Gastroesophageal sphincter (tissue), 3 donors: ENCODE results near the gene FZR1.

Experiments
- EP300 ChIP-seq: sonication (generic); formaldehyde crosslinking; IDR thresholded peaks from one replicate; pipeline ENCODE4 v1.6.1; 2017; ENCODE audit warnings: antibody characterized with exemption, mild to moderate bottlenecking
- TF ChIP-seq, protein P1 (sequence below), 4 experiments: fragments of 200-600 bp in 2 of 4; fragments of 450-650 bp in 2 of 4; sonication (generic) in 1 of 4; IDR thresholded peaks; one replicate each; pipeline ENCODE4 v1.5.1; 2017 to 2019; ENCODE audit warnings: antibody characterized with exemption in 4 of 4, mild to moderate bottlenecking in 2 of 4, moderate library complexity in 2 of 4

GRCh38 chr19:3572132-3572854 is 66.2 kb downstream of the FZR1 start:
- TF ChIP-seq EP300 = no peak
- TF ChIP-seq, protein P1, sequence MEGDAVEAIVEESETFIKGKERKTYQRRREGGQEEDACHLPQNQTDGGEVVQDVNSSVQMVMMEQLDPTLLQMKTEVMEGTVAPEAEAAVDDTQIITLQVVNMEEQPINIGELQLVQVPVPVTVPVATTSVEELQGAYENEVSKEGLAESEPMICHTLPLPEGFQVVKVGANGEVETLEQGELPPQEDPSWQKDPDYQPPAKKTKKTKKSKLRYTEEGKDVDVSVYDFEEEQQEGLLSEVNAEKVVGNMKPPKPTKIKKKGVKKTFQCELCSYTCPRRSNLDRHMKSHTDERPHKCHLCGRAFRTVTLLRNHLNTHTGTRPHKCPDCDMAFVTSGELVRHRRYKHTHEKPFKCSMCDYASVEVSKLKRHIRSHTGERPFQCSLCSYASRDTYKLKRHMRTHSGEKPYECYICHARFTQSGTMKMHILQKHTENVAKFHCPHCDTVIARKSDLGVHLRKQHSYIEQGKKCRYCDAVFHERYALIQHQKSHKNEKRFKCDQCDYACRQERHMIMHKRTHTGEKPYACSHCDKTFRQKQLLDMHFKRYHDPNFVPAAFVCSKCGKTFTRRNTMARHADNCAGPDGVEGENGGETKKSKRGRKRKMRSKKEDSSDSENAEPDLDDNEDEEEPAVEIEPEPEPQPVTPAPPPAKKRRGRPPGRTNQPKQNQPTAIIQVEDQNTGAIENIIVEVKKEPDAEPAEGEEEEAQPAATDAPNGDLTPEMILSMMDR (IDR thresholded peaks at IDR 0.05) = no peak
